Endodermal cell (in vitro differentiated cells): Measurements from ENCODE around the gene ABCG1. TPM values are rescaled to one million over a fixed set of nuclear protein-coding genes. Genes with fewer than 3 reads are reported as not detected.

Experiments
- DNase-seq: peaks from one replicate; pipeline ENCODE4 v3.0.0-alpha.2; 2017
- H3K27ac ChIP-seq: 2 replicates; pipeline ENCODE4 v1.5.1; 2013; ENCODE audit warnings: mild to moderate bottlenecking, low read depth, low read length, moderate library complexity
- H3K27me3 ChIP-seq: 2 replicates; pipeline ENCODE4 v1.6.1; 2013; ENCODE audit warnings: mild to moderate bottlenecking, low read length, moderate library complexity; ENCODE audit not compliant: insufficient read depth, control insufficient read depth, poor library complexity, severe bottlenecking
- H3K36me3 ChIP-seq: 2 replicates; pipeline ENCODE4 v1.7.0; 2013; ENCODE audit warnings: mild to moderate bottlenecking, low read length, moderate library complexity; ENCODE audit not compliant: control insufficient read depth, insufficient read depth
- H3K4me1 ChIP-seq: one replicate; pipeline ENCODE4 v1.7.0; 2013; ENCODE audit warnings: low read length; ENCODE audit not compliant: control insufficient read depth, insufficient read depth
- H3K4me3 ChIP-seq: 2 replicates; pipeline ENCODE4 v1.5.1; 2013; ENCODE audit warnings: mild to moderate bottlenecking, low read length, moderate library complexity
- H3K9ac ChIP-seq: 2 replicates; pipeline ENCODE4 v1.6.1; 2013; ENCODE audit warnings: mild to moderate bottlenecking, low read length, moderate library complexity; ENCODE audit not compliant: poor library complexity, severe bottlenecking; ENCODE audit errors: extremely low read depth
- H3K9me3 ChIP-seq: 2 replicates; pipeline ENCODE4 v1.6.1; 2013; ENCODE audit warnings: mild to moderate bottlenecking, low read length, moderate library complexity; ENCODE audit not compliant: control insufficient read depth
- H3K27ac Mint-ChIP-seq: 2 replicates; pipeline ENCODE4 v1.8.0; 2020; ENCODE audit warnings: mixed read lengths
- H3K27me3 Mint-ChIP-seq: 2 replicates; pipeline ENCODE4 v1.8.0; 2021; ENCODE audit warnings: mild to moderate bottlenecking, mixed read lengths; ENCODE audit not compliant: insufficient read depth
- H3K36me3 Mint-ChIP-seq: 2 replicates; pipeline ENCODE4 v1.8.0; 2020; ENCODE audit warnings: low read depth, mixed read lengths
- H3K4me1 Mint-ChIP-seq: 2 replicates; pipeline ENCODE4 v1.8.0; 2020; ENCODE audit warnings: mixed read lengths
- H3K4me3 Mint-ChIP-seq: 2 replicates; pipeline ENCODE4 v1.8.0; 2020; ENCODE audit warnings: mild to moderate bottlenecking, moderate library complexity, mixed read lengths
- H3K9me3 Mint-ChIP-seq: 2 replicates; pipeline ENCODE4 v1.8.0; 2020; ENCODE audit warnings: mild to moderate bottlenecking, mixed read lengths
- WGBS, 2 experiments: methylation state at CpG; one replicate each; pipeline versions ENCODE4 v1.1.5 to v1.1.7; 2013; ENCODE audit warnings: missing lambda C conversion rate in 2 of 2, mixed read lengths in 1 of 2; ENCODE audit not compliant: insufficient coverage in 1 of 2, insufficient read length in 1 of 2; 5-methylcytosine and 5-hydroxymethylcytosine counted together
- total RNA-seq, 2 donors: library from RNA; stranded (reverse); fragmentation: NEBNext Ultra II Directional in 1 of 2; extraction: Animal tissue kit (Norgen Biotek cat#: 25700) in 1 of 2; gene quantifications; 2 replicates in 1 of 2; 3 replicates in 1 of 2; pipeline ENCODE4 v1.2.1, GENCODE V29; 2021
- TF ChIP-seq, protein P1 (sequence below): fragments of 200-600 bp; sonication (generic); conservative IDR thresholded peaks from 2 replicates; pipeline ENCODE4 v1.5.0; 2021; ENCODE audit warnings: antibody characterized with exemption, mild to moderate bottlenecking

ABCG1 gene
- total RNA-seq, 2 donors from 2014 or later: 1.6 to 5.4 TPM

DNA sequence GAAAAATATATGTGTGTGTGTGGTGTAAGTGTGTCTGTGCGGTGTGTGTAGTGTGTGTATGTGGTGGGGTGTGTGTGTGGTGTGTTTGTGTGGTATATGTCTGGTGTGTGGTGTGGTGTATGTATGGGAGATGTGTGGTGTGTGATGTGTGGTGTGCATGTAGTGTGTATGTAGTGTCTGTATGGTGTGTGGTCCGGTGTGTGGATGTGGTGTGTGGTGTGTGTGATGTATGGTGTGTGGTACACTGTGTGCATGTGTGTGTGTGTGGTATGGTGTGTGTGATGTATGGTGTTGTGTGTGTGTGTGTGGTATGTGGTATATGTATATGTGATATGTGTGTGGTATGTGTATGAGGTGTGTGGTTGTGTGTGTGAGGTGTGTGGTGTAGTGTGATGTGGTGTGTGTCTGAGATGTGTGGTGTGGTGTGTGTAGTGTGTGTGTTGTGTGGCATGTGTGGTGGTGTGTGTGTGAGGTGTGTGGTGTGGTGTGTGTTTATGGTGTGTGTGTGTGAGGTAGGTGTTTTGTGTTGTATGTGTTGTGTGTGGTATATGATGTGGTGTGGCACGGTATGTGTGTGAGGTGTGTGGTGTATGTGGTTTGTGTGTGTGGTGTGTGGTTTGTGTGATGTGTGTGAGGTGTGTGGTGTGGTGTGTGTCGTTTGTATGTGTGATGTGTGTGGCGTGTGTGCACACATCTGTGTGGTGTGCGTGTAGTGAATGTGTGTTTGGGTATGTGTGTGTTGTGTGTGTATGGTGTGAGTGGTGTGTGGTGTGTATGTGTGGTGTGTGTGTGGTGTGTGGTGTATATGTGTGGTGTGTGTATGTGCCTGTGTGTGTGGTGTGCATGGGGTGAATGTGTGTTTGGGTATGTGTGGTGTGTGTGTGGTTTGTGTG is 35.3 kb upstream of the ABCG1 start:
- Histone ChIP-seq H3K27ac (no peak overlapping the region), H3K9me3 (no peaks in the 10 kb centered on the region), H3K27me3 (no peaks in the 10 kb centered on the region), H3K36me3 (no peaks in the 10 kb centered on the region), H3K4me1 (no peaks in the 10 kb centered on the region), H3K4me3 (no peak overlapping the region), H3K9ac (no peak overlapping the region)
- peaks cover 9% of the 10 kb centered on the region for H3K9me3 Mint-ChIP-seq
- H3K36me3 Mint-ChIP-seq: no peaks in the 10 kb centered on the region
- no peak for DNase-seq
- no peak overlapping the region for H3K27ac Mint-ChIP-seq
- 93 to 97% methylated on average over 6 of the region's 6 CpGs for WGBS, 2 experiments
- TF ChIP-seq, protein P1, sequence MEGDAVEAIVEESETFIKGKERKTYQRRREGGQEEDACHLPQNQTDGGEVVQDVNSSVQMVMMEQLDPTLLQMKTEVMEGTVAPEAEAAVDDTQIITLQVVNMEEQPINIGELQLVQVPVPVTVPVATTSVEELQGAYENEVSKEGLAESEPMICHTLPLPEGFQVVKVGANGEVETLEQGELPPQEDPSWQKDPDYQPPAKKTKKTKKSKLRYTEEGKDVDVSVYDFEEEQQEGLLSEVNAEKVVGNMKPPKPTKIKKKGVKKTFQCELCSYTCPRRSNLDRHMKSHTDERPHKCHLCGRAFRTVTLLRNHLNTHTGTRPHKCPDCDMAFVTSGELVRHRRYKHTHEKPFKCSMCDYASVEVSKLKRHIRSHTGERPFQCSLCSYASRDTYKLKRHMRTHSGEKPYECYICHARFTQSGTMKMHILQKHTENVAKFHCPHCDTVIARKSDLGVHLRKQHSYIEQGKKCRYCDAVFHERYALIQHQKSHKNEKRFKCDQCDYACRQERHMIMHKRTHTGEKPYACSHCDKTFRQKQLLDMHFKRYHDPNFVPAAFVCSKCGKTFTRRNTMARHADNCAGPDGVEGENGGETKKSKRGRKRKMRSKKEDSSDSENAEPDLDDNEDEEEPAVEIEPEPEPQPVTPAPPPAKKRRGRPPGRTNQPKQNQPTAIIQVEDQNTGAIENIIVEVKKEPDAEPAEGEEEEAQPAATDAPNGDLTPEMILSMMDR: no peak
- no peak overlapping the region for H3K4me3 Mint-ChIP-seq
- no peaks in the 10 kb centered on the region for H3K4me1 Mint-ChIP-seq
- H3K27me3 Mint-ChIP-seq: peaks cover under 1% of the 10 kb centered on the region

GRCh38 chr21:42186591-42186990 is 32.3 kb upstream of the ABCG1 start:
- Histone ChIP-seq H3K36me3 (no peaks in the 10 kb centered on the region), H3K27ac (no peak overlapping the region), H3K9me3 (no peaks in the 10 kb centered on the region), H3K9ac (no peak overlapping the region), H3K4me3 (no peak overlapping the region), H3K27me3 (no peaks in the 10 kb centered on the region), H3K4me1 (no peaks in the 10 kb centered on the region)
- TF ChIP-seq, protein P1: no peak
- DNase-seq: no peak
- H3K27ac Mint-ChIP-seq: no peak overlapping the region
- no peaks in the 10 kb centered on the region for H3K27me3 Mint-ChIP-seq
- H3K4me1 Mint-ChIP-seq: no peaks in the 10 kb centered on the region
- peaks cover 9% of the 10 kb centered on the region for H3K9me3 Mint-ChIP-seq
- H3K4me3 Mint-ChIP-seq: no peak overlapping the region
- 79 to 100% methylated on average over 2 of the region's 2 CpGs for WGBS, 2 experiments
- H3K36me3 Mint-ChIP-seq: no peaks in the 10 kb centered on the region

- H3K4me1 Mint-ChIP-seq: no peaks in the 10 kb centered on the region
- H3K27ac Mint-ChIP-seq: no peak overlapping the region
- Histone ChIP-seq H3K9me3 (no peaks in the 10 kb centered on the region), H3K27ac (no peak overlapping the region), H3K27me3 (no peaks in the 10 kb centered on the region), H3K36me3 (no peaks in the 10 kb centered on the region), H3K4me3 (no peak overlapping the region), H3K9ac (no peak overlapping the region), H3K4me1 (no peaks in the 10 kb centered on the region)
- peaks cover 3% of the 10 kb centered on the region for H3K27me3 Mint-ChIP-seq
- TF ChIP-seq, protein P1: no peak
- no peaks in the 10 kb centered on the region for H3K36me3 Mint-ChIP-seq
- peaks cover 9% of the 10 kb centered on the region for H3K9me3 Mint-ChIP-seq
- no peak overlapping the region for H3K4me3 Mint-ChIP-seq
- WGBS, 2 experiments: 91 to 92% methylated on average over 6 to 8 of the region's 8 CpGs
- no peak for DNase-seq
These were observed 30.8 kb upstream of the ABCG1 start for GRCh38 chr21:42187976-42188653.
